GM23248 (cell line): Measurements from ENCODE around the gene FFAR3. TPM values are rescaled to one million over a fixed set of nuclear protein-coding genes. Genes with fewer than 3 reads are reported as not detected.

ENCODE experiments used
- DNase-seq: peaks from one replicate; pipeline ENCODE4 v3.0.0-alpha.2; 2015
- H2AFZ ChIP-seq: fragments of 200-600 bp; sonication (generic); 2 replicates; pipeline ENCODE4 v1.6.1; 2016; ENCODE audit warnings: antibody characterized with exemption
- H3F3A ChIP-seq: fragments of 200-600 bp; sonication (generic); 2 replicates; pipeline ENCODE4 v1.6.1; 2016; ENCODE audit warnings: mild to moderate bottlenecking, antibody characterized with exemption, mixed run types; ENCODE audit not compliant: insufficient read depth
- H3K27ac ChIP-seq: fragments of 200-600 bp; sonication (generic); 2 replicates; pipeline ENCODE4 v1.5.1; 2016; ENCODE audit warnings: mild to moderate bottlenecking
- H3K27me3 ChIP-seq: fragments of 200-600 bp; sonication (generic); replicated peaks from 2 replicates; pipeline ENCODE4 v1.6.1; 2016; ENCODE audit warnings: mild to moderate bottlenecking; ENCODE audit not compliant: insufficient read depth
- H3K36me3 ChIP-seq: fragments of 200-600 bp; sonication (generic); 2 replicates; pipeline ENCODE4 v1.6.1; 2016; ENCODE audit warnings: low read depth, mild to moderate bottlenecking
- H3K4me1 ChIP-seq: fragments of 200-600 bp; sonication (generic); 2 replicates; pipeline ENCODE4 v1.6.1; 2016; ENCODE audit warnings: mild to moderate bottlenecking; ENCODE audit not compliant: insufficient read depth
- H3K4me2 ChIP-seq: fragments of 200-600 bp; sonication (generic); one replicate; pipeline ENCODE4 v1.6.1; 2016; ENCODE audit warnings: mild to moderate bottlenecking; ENCODE audit not compliant: unreplicated experiment
- H3K4me3 ChIP-seq: fragments of 200-600 bp; sonication (generic); 2 replicates; pipeline ENCODE4 v1.5.1; 2016; ENCODE audit warnings: mild to moderate bottlenecking
- H3K79me2 ChIP-seq: fragments of 200-600 bp; sonication (generic); 2 replicates; pipeline ENCODE4 v1.6.1; 2016; ENCODE audit warnings: mild to moderate bottlenecking; ENCODE audit not compliant: insufficient read depth
- H3K9ac ChIP-seq: fragments of 200-600 bp; sonication (generic); 2 replicates; pipeline ENCODE4 v1.6.1; 2016; ENCODE audit warnings: mild to moderate bottlenecking
- H3K9me2 ChIP-seq: fragments of 200-600 bp; sonication (generic); 2 replicates; pipeline ENCODE4 v1.6.1; 2016; ENCODE audit warnings: mixed run types, mild to moderate bottlenecking, moderate library complexity; ENCODE audit not compliant: insufficient read depth
- H3K9me3 ChIP-seq: fragments of 200-600 bp; sonication (generic); one replicate; pipeline ENCODE4 v1.6.1; 2017; ENCODE audit warnings: low read depth
- H4K20me1 ChIP-seq: fragments of 200-600 bp; sonication (generic); 2 replicates; pipeline ENCODE4 v1.6.0; 2016; ENCODE audit not compliant: insufficient read depth
- EZH2 ChIP-seq: fragments of 200-600 bp; sonication (generic); IDR thresholded peaks from 2 replicates; pipeline ENCODE4 v1.6.1; 2018; ENCODE audit warnings: antibody characterized with exemption, mild to moderate bottlenecking; ENCODE audit not compliant: insufficient read depth, poor library complexity, severe bottlenecking
- EZH2phosphoT487 ChIP-seq: fragments of 200-600 bp; sonication (generic); IDR thresholded peaks from 2 replicates; pipeline ENCODE4 v1.6.1; 2018; ENCODE audit warnings: antibody characterized with exemption, moderate library complexity, mild to moderate bottlenecking, low read depth; ENCODE audit not compliant: insufficient read depth
- WGBS, 2 experiments: methylation state at CpG; one replicate each; pipeline ENCODE4 v1.1.6; 2015 to 2017; ENCODE audit warnings: low lambda C conversion rate in 2 of 2, low coverage in 1 of 2; ENCODE audit errors: missing lambda C conversion rate in 2 of 2; 5-methylcytosine and 5-hydroxymethylcytosine counted together
- in situ Hi-C: fragments of 300-500 bp; cut with MboI; formaldehyde crosslinking; loops from 2 replicates; pipeline ENCODE4 v1.15.0; 2020
- polyA plus RNA-seq: library from polyadenylated mRNA; unstranded; fragments of >200 nt; fragmentation: Nextera tagmentation; extraction: Ambion mirVana; gene quantifications from 2 replicates; pipeline ENCODE4 v1.2.1, GENCODE V29; 2016
- total RNA-seq: library from RNA; depleted of rRNA; stranded (reverse); fragments of >200 nt; shearing (Covaris generic); gene quantifications from 2 replicates; pipeline ENCODE4 v1.2.3, GENCODE V29; 2014

Gene FFAR3
- total and polyA plus RNA-seq, 2 experiments from 2014 or later, result not detected

DNA sequence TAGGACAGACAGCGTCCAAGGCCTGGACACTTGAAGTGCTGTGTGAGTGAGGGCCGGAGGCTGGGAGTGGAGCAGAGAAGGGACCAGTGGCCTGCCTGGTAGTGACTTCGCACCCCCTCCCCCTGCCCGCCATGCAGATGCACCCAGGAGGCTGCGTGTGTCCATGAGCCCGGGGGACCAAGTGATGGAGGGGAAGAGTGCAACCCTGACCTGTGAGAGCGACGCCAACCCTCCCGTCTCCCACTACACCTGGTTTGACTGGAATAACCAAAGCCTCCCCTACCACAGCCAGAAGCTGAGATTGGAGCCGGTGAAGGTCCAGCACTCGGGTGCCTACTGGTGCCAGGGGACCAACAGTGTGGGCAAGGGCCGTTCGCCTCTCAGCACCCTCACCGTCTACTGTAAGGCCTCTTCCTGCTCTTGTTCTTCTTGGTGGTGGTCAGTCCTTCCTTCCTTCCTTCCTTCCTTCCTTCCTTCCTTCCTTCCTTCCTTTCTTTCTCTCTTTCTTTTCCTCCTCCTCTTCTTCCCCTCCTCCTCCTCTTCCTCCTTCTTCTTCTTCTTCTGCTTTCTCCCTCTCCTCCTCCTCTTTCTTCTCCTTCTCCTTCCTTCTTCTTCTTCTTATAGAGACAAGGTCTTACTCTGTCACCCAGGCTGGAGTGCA, 16.6 kb upstream of the FFAR3 start:
- no peaks in the 10 kb centered on the region for H3F3A ChIP-seq
- no peaks in the 10 kb centered on the region for H3K9me3 ChIP-seq
- in situ Hi-C loops, result no loop called here
- DNase-seq, result no peak
- no peaks in the 10 kb centered on the region for H3K9me2 ChIP-seq
- WGBS, 2 experiments, result 70 to 75% methylated on average over 14 of the region's 14 CpGs
- H3K36me3 ChIP-seq, result no peaks in the 10 kb centered on the region
- H4K20me1 ChIP-seq, result no peaks in the 10 kb centered on the region
- H3K79me2 ChIP-seq, result no peaks in the 10 kb centered on the region
- H2AFZ ChIP-seq, result no peak overlapping the region
- no peaks in the 10 kb centered on the region; the same call in 1 of the 2 replicates for H3K27me3 ChIP-seq
- TF ChIP-seq EZH2 (no peak), EZH2phosphoT487 (no peak)
- H3K4me2 ChIP-seq, result no peak overlapping the region
- H3K9ac ChIP-seq, result no peak overlapping the region
- no peak overlapping the region for H3K4me3 ChIP-seq
- no peak overlapping the region for H3K27ac ChIP-seq
- no peaks in the 10 kb centered on the region for H3K4me1 ChIP-seq

- peaks cover 6% of the 10 kb centered on the region for H3K27me3 ChIP-seq
- H3K4me3 ChIP-seq, result no peak overlapping the region
- no peak for TF ChIP-seq EZH2phosphoT487
- TF ChIP-seq EZH2, result no peak
- H3K9ac ChIP-seq, result no peak overlapping the region
- no peaks in the 10 kb centered on the region for H3K79me2 ChIP-seq
- H3K4me1 ChIP-seq, result no peaks in the 10 kb centered on the region
- H3K9me3 ChIP-seq, result no peaks in the 10 kb centered on the region
- H3F3A ChIP-seq, result no peaks in the 10 kb centered on the region
- in situ Hi-C loops, result no loop called here
- 49 to 56% methylated on average over 5 of the region's 5 CpGs for WGBS, 2 experiments
- H3K4me2 ChIP-seq, result no peak overlapping the region
- H3K36me3 ChIP-seq, result no peaks in the 10 kb centered on the region
- H3K9me2 ChIP-seq, result no peaks in the 10 kb centered on the region
- no peak overlapping the region for H2AFZ ChIP-seq
- no peak overlapping the region for H3K27ac ChIP-seq
- no peak for DNase-seq
- no peaks in the 10 kb centered on the region for H4K20me1 ChIP-seq
Measured at GRCh38 chr19:35342430-35342829, 15.8 kb upstream of the FFAR3 start.

DNA sequence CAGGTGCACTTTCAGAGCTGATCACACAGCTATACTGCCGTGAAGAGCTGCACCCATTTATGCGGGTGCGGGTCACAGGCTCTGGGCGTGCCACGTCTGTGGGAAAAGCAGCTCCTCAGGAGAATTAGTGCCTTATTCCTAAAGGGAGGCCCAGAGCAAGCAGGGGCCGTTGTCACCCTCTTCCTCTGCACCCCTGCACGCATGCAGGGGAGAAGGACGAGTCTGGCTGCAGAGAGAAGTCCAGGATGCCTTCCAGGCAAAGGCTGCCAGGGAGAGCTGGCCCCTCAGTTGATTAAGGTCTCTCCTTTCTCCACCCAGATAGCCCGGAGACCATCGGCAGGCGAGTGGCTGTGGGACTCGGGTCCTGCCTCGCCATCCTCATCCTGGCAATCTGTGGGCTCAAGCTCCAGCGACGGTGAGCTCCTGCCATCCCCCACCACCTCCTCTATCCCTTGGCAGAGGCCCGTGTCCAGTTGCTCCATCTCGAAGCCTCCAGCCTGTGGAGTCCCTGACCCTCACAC, 13.7 kb upstream of the FFAR3 start:
- 53 to 64% methylated on average over 17 of the region's 17 CpGs for WGBS, 2 experiments
- in situ Hi-C loops, result no loop called here
- TF ChIP-seq EZH2phosphoT487, result no peak
- no peak for TF ChIP-seq EZH2
- Histone ChIP-seq H2AFZ (no peak overlapping the region), H3K9me3 (no peaks in the 10 kb centered on the region), H3K36me3 (no peaks in the 10 kb centered on the region), H3K27ac (no peak overlapping the region), H3K4me1 (no peaks in the 10 kb centered on the region), H3K9me2 (no peaks in the 10 kb centered on the region), H4K20me1 (no peaks in the 10 kb centered on the region), H3K4me3 (no peak overlapping the region), H3F3A (no peaks in the 10 kb centered on the region), H3K9ac (no peak overlapping the region), H3K4me2 (no peak overlapping the region), H3K27me3 (peaks cover 7% of the 10 kb centered on the region), H3K79me2 (no peaks in the 10 kb centered on the region)
- DNase-seq, result no peak

- no peak overlapping the region for H3K4me2 ChIP-seq
- in situ Hi-C loops, result no loop called here
- H4K20me1 ChIP-seq, result no peaks in the 10 kb centered on the region
- H3K9me3 ChIP-seq, result no peaks in the 10 kb centered on the region
- no peak overlapping the region for H3K4me3 ChIP-seq
- no peaks in the 10 kb centered on the region for H3K4me1 ChIP-seq
- no peak for DNase-seq
- H3K27me3 ChIP-seq, result peaks cover 7% of the 10 kb centered on the region
- no peaks in the 10 kb centered on the region for H3K9me2 ChIP-seq
- 51 to 57% methylated on average over 9 to 11 of the region's 11 CpGs for WGBS, 2 experiments
- H3F3A ChIP-seq, result no peaks in the 10 kb centered on the region
- no peak overlapping the region for H3K9ac ChIP-seq
- H2AFZ ChIP-seq, result no peak overlapping the region
- no peaks in the 10 kb centered on the region for H3K79me2 ChIP-seq
- TF ChIP-seq EZH2phosphoT487, result no peak
- no peak for TF ChIP-seq EZH2
- no peaks in the 10 kb centered on the region for H3K36me3 ChIP-seq
- H3K27ac ChIP-seq, result no peak overlapping the region
Measured at GRCh38 chr19:35345671-35346111, 12.6 kb upstream of the FFAR3 start.
